ENCODE data around the gene SCFD2.

Gene SCFD2

GRCh38 chr4:52852041-52852440 lies 513.8 kb downstream of the SCFD2 start:
- Histone ChIP-seq H3K4me2 (ENCODE audit: insufficient read depth, low read length) (no peak overlapping the region), H3K79me2 (ENCODE audit: insufficient read depth, low read length) (no peaks in the 10 kb centered on the region), H3K27me3 (ENCODE audit: insufficient read depth, low read length, poor library complexity) (no peaks in the 10 kb centered on the region), H2AFZ (ENCODE audit: low read depth, low read length) (no peak overlapping the region), H3K4me1 (ENCODE audit: insufficient read depth, low read length) (peaks cover 4% of the 10 kb centered on the region), H4K20me1 (ENCODE audit: insufficient read depth, low read length) (no peaks in the 10 kb centered on the region), H3K9me3 (ENCODE audit: insufficient read depth, low read length, severe bottlenecking) (no peaks in the 10 kb centered on the region), H3K36me3 (ENCODE audit: insufficient read depth, low read length) (no peaks in the 10 kb centered on the region), H3K27ac (ENCODE audit: low read length) (no peak overlapping the region), H3K4me3 (ENCODE audit: low read depth in 1 of 2, low read length in 2 of 2) (no peak overlapping the region), H3K9ac (ENCODE audit: low read depth, low read length) (no peak overlapping the region)
- DNase-seq (no peak), ATAC-seq (ENCODE audit: insufficient read depth, low read depth) (no peak)
- no peak for TF ChIP-seq CTCF (IDR thresholded peaks at IDR 0.05; ENCODE audit: borderline replicate concordance, extremely low read depth, low read length, poor library complexity, severe bottlenecking)
- TF ChIP-seq EZH2 (IDR thresholded peaks at IDR 0.05; ENCODE audit: borderline replicate concordance, low read depth, low read length, severe bottlenecking) = no peak

- Histone ChIP-seq H3K4me3 (ENCODE audit: low read depth in 1 of 2, low read length in 2 of 2) (no peak overlapping the region), H3K79me2 (ENCODE audit: insufficient read depth, low read length) (no peaks in the 10 kb centered on the region), H4K20me1 (ENCODE audit: insufficient read depth, low read length) (no peaks in the 10 kb centered on the region), H3K4me2 (ENCODE audit: insufficient read depth, low read length) (no peak overlapping the region), H3K27me3 (ENCODE audit: insufficient read depth, low read length, poor library complexity) (no peaks in the 10 kb centered on the region), H3K9ac (ENCODE audit: low read depth, low read length) (no peak overlapping the region), H3K4me1 (ENCODE audit: insufficient read depth, low read length) (peaks cover 3% of the 10 kb centered on the region), H3K27ac (ENCODE audit: low read length) (no peak overlapping the region), H2AFZ (ENCODE audit: low read depth, low read length) (no peak overlapping the region), H3K36me3 (ENCODE audit: insufficient read depth, low read length) (no peaks in the 10 kb centered on the region), H3K9me3 (ENCODE audit: insufficient read depth, low read length, severe bottlenecking) (no peaks in the 10 kb centered on the region)
- no peak for TF ChIP-seq EZH2 (IDR thresholded peaks at IDR 0.05; ENCODE audit: borderline replicate concordance, low read depth, low read length, severe bottlenecking)
- ATAC-seq (ENCODE audit: insufficient read depth, low read depth) (no peak), DNase-seq (no peak)
Measured at GRCh38 chr4:52850406-52851124, 515.3 kb downstream of the SCFD2 start.

GRCh38 chr4:52848254-52848653 lies 517.6 kb downstream of the SCFD2 start:
- DNase-seq (no peak), ATAC-seq (ENCODE audit: insufficient read depth, low read depth) (no peak)
- Histone ChIP-seq H3K27ac (ENCODE audit: low read length) (no peak overlapping the region), H3K4me1 (ENCODE audit: insufficient read depth, low read length) (no peaks in the 10 kb centered on the region), H4K20me1 (ENCODE audit: insufficient read depth, low read length) (no peaks in the 10 kb centered on the region), H3K4me3 (ENCODE audit: low read depth in 1 of 2, low read length in 2 of 2) (no peak overlapping the region), H3K27me3 (ENCODE audit: insufficient read depth, low read length, poor library complexity) (no peaks in the 10 kb centered on the region), H2AFZ (ENCODE audit: low read depth, low read length) (no peak overlapping the region), H3K9me3 (ENCODE audit: insufficient read depth, low read length, severe bottlenecking) (no peaks in the 10 kb centered on the region), H3K36me3 (ENCODE audit: insufficient read depth, low read length) (no peaks in the 10 kb centered on the region), H3K4me2 (ENCODE audit: insufficient read depth, low read length) (no peak overlapping the region), H3K9ac (ENCODE audit: low read depth, low read length) (no peak overlapping the region), H3K79me2 (ENCODE audit: insufficient read depth, low read length) (no peaks in the 10 kb centered on the region)
- TF ChIP-seq EZH2 (IDR thresholded peaks at IDR 0.05; ENCODE audit: borderline replicate concordance, low read depth, low read length, severe bottlenecking) = no peak
- TF ChIP-seq CTCF (IDR thresholded peaks at IDR 0.05; ENCODE audit: borderline replicate concordance, extremely low read depth, low read length, poor library complexity, severe bottlenecking) = no peak

GRCh38 chr4:52846502-52846901 lies 519.4 kb downstream of the SCFD2 start:
- Histone ChIP-seq H3K4me1 (ENCODE audit: insufficient read depth, low read length) (no peaks in the 10 kb centered on the region), H3K4me2 (ENCODE audit: insufficient read depth, low read length) (no peak overlapping the region), H3K27ac (ENCODE audit: low read length) (no peak overlapping the region), H3K27me3 (ENCODE audit: insufficient read depth, low read length, poor library complexity) (no peaks in the 10 kb centered on the region), H4K20me1 (ENCODE audit: insufficient read depth, low read length) (no peaks in the 10 kb centered on the region), H3K79me2 (ENCODE audit: insufficient read depth, low read length) (no peaks in the 10 kb centered on the region), H3K9me3 (ENCODE audit: insufficient read depth, low read length, severe bottlenecking) (no peaks in the 10 kb centered on the region), H3K36me3 (ENCODE audit: insufficient read depth, low read length) (no peaks in the 10 kb centered on the region), H2AFZ (ENCODE audit: low read depth, low read length) (no peak overlapping the region), H3K9ac (ENCODE audit: low read depth, low read length) (no peak overlapping the region), H3K4me3 (ENCODE audit: low read depth in 1 of 2, low read length in 2 of 2) (no peak overlapping the region)
- TF ChIP-seq CTCF (IDR thresholded peaks at IDR 0.05; ENCODE audit: borderline replicate concordance, extremely low read depth, low read length, poor library complexity, severe bottlenecking) (no peak), EZH2 (IDR thresholded peaks at IDR 0.05; ENCODE audit: borderline replicate concordance, low read depth, low read length, severe bottlenecking) (no peak)
- DNase-seq (no peak), ATAC-seq (ENCODE audit: insufficient read depth, low read depth) (no peak)

Data from DND-41 (cell line).